BE2C (cell line): Measurements from ENCODE around the gene PFDN2.

Experiments used
- DNase-seq: peaks from one replicate; pipeline ENCODE4 v3.0.0-alpha.2; 2020
- H3K27me3 ChIP-seq: fragments of 250-450 bp; sonication (Bioruptor Pico); 2 replicates; pipeline ENCODE4 v1.5.1; 2020; ENCODE audit warnings: mild to moderate bottlenecking
- H3K36me3 ChIP-seq: fragments of 250-450 bp; sonication (Bioruptor Pico); 2 replicates; pipeline ENCODE4 v1.5.1; 2020; ENCODE audit warnings: mild to moderate bottlenecking
- H3K4me1 ChIP-seq: fragments of 250-450 bp; sonication (Bioruptor Pico); 2 replicates; pipeline ENCODE4 v1.5.1; 2020
- H3K4me3 ChIP-seq: 2 replicates; pipeline ENCODE4 v1.5.1; 2011; ENCODE audit warnings: low read depth, low read length
- H3K9me3 ChIP-seq: fragments of 250-450 bp; sonication (Bioruptor Pico); 2 replicates; pipeline ENCODE4 v1.5.1; 2020
- TF ChIP-seq, protein P1 (sequence below): IDR thresholded peaks from 2 replicates; pipeline ENCODE4 v1.5.1; 2012; ENCODE audit warnings: mild to moderate bottlenecking, low read depth, low read length

PFDN2 gene

DNA sequence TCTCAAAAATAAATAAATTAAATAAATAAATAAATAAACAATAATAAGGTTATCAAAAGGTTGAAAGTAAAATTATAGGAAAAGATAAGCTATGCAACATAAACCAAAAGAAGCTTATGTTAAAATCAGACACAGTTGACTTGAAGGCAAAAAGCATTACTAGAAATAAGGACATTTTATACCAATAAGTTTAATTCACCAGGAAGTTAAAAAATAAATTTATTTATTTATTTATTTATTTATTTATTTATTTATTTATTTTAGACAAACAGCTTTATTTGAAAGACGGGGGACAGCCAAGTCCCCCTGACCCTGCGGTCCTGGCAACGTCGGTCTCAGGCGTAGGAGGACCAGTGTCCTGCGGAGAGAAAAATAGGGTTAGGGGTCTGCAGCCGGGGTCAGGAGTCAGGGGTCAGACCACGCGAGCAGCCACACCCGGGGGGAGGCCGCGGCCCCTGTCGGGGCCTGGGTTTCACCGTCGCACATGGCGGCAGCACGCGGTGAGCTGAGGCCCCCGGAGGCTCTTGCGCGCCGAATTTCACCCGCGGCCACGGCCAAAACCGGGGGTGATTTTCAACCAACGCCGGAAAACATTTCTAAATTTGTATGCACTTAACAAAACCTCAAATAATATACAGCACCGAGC lies 23.0 kb upstream of the PFDN2 start:
- H3K27me3 ChIP-seq = no peaks in the 10 kb centered on the region
- no peaks in the 10 kb centered on the region for H3K36me3 ChIP-seq
- TF ChIP-seq, protein P1, sequence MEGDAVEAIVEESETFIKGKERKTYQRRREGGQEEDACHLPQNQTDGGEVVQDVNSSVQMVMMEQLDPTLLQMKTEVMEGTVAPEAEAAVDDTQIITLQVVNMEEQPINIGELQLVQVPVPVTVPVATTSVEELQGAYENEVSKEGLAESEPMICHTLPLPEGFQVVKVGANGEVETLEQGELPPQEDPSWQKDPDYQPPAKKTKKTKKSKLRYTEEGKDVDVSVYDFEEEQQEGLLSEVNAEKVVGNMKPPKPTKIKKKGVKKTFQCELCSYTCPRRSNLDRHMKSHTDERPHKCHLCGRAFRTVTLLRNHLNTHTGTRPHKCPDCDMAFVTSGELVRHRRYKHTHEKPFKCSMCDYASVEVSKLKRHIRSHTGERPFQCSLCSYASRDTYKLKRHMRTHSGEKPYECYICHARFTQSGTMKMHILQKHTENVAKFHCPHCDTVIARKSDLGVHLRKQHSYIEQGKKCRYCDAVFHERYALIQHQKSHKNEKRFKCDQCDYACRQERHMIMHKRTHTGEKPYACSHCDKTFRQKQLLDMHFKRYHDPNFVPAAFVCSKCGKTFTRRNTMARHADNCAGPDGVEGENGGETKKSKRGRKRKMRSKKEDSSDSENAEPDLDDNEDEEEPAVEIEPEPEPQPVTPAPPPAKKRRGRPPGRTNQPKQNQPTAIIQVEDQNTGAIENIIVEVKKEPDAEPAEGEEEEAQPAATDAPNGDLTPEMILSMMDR = no peak
- no peak for DNase-seq
- no peaks in the 10 kb centered on the region for H3K4me1 ChIP-seq
- no peaks in the 10 kb centered on the region for H3K9me3 ChIP-seq
- no peak overlapping the region for H3K4me3 ChIP-seq

DNA sequence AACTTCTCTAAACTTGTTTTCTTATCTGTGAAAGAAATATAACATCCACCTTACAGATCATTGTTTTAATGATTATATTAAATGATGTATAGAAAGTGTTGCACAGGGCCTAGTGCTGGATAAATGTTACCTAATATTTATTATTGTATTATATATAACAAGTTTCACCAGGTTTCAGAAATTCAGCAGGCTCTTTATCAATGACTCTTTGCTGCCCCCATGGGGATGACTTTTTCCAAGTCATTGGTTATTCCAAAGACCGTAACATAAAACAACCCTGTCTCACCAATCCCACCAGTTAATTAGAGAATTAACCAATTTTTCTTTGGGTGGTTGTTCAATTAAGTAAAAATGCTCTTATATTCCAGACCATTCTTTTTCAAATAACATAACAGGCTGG lies 21.9 kb upstream of the PFDN2 start:
- Histone ChIP-seq H3K36me3 (no peaks in the 10 kb centered on the region), H3K4me3 (no peak overlapping the region), H3K27me3 (no peaks in the 10 kb centered on the region), H3K9me3 (no peaks in the 10 kb centered on the region), H3K4me1 (no peaks in the 10 kb centered on the region)
- DNase-seq = peak; percentile 63
- TF ChIP-seq, protein P1 = peak; percentile 74

DNA sequence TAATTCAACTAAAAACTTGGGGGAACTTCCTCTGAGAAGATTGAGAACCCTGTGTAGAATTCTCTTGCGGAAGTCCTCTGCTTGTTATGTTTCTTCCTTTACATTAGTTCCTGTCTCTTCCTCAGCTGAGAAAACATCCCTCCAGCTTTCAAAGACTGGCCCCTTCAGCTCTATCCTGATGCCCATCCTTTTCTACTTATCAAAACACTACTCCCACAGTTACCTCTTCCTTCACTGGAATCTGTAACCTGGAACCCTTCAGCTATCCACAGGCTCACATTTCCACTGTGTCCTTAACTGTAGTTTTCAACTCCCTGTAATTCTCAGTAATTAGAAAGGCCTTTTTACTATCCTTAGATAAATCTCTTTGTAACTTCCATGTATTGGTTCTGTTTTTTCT lies 20.6 kb upstream of the PFDN2 start:
- TF ChIP-seq, protein P1 = no peak
- no peak overlapping the region for H3K4me3 ChIP-seq
- no peaks in the 10 kb centered on the region for H3K9me3 ChIP-seq
- no peaks in the 10 kb centered on the region for H3K27me3 ChIP-seq
- no peaks in the 10 kb centered on the region for H3K36me3 ChIP-seq
- no peaks in the 10 kb centered on the region for H3K4me1 ChIP-seq
- no peak for DNase-seq

DNA sequence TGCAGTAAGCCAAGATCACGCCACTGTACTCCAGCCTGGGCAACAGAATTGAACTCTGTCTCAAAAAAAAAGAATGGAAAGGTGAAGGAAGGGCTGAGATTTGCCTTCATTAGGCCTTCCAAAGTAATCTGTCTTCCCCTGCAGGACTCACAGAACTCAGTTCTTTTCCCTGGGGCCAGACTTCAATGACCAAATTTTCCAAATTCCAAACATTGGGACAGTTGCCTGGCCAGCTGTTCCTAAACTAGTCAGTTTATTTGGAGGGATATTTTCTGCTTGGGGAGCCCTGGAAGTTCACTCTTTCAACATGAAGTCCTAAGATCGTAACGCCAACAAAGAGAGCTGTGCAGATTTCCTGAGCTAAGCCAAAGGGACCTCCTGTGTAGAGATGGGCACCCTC lies 20.0 kb upstream of the PFDN2 start:
- TF ChIP-seq, protein P1 = no peak
- DNase-seq = no peak
- H3K4me1 ChIP-seq = no peaks in the 10 kb centered on the region
- no peaks in the 10 kb centered on the region for H3K36me3 ChIP-seq
- H3K9me3 ChIP-seq = no peaks in the 10 kb centered on the region
- no peak overlapping the region for H3K4me3 ChIP-seq
- no peaks in the 10 kb centered on the region for H3K27me3 ChIP-seq

DNA sequence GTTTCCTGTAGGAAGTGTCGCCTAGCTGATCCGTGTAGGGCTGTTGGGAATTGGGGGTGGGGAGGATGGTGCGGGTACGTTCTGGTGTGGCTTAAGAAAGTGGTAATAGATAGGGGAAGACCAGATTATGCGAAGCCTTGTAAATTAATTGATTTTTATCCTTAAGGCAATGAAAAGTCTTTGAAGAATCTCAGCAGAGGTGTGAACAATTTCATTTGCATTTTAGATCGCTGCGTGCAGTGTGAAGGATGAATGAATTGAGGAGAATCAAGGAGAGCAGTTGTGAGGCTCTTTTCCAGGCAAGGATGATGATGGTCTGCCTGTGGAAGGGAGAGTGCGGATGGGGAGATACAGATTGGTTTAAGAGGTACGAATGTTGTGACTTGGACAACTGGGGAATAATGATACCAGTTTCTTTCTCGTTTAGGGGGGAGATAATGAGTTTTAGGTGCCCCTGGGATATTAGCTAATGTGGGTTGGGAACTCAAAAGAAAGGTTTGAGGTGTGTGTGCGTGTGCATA lies 15.4 kb upstream of the PFDN2 start:
- H3K36me3 ChIP-seq = peaks cover 21% of the 10 kb centered on the region
- no peak for DNase-seq
- H3K9me3 ChIP-seq = no peaks in the 10 kb centered on the region
- peaks cover 4% of the 10 kb centered on the region; the same call in 1 of the 2 replicates for H3K4me1 ChIP-seq
- peak overlapping the region; percentile 78 for H3K4me3 ChIP-seq
- no peaks in the 10 kb centered on the region for H3K27me3 ChIP-seq
- TF ChIP-seq, protein P1 = no peak

DNA sequence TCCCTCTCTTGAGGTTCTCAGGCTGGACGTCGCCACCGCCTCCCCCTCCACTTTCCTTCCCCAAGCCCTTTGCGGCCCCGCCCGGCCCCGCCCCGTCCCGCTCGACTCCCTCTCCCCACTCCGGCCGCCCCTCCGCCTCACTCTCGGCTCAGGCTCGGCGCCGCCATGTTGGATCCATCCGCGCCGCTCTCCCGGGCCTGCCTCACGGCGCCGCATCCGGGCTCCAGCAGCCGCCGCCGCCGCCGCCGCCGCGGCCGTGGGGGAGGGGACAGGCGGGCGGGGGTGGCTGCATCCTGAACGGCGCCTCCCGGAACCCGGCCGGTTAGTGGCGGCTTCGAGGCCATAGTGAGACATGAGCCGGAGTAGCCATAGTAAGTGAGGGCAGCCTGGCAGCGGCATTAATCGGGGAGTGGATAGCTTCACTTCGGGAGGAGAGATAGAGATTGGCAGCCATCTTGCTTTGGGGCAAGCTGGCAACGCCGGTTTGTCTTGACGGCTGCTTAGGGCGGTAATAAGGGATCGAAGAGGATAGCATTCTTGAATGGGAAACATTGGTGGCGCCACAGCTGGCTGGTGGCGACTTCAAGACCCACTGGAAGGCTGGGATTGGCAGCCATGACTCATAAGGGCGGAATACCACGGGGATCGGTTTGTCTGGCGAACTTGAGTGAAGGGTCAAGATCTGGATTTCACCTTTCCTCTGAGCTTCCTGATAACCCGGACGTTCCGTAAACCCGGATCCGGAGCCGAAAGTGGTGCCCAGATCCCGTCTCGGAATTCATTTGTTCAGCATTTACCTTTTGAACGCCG lies 14.8 kb upstream of the PFDN2 start, which contains the start of gene DEDD:
TSS of gene DEDD (minus strand) at position 258 of the 810 bp plus-strand sequence. CDS start 8,205 bp downstream, outside the sequence.
- Histone ChIP-seq H3K36me3 (peaks cover 27% of the 10 kb centered on the region), H3K4me3 (peak within 1 kb of the TSS; percentile 78), H3K9me3 (no peaks in the 10 kb centered on the region), H3K27me3 (no peaks in the 10 kb centered on the region), H3K4me1 (peaks cover 4% of the 10 kb centered on the region; the same call in 1 of the 2 replicates)
- TF ChIP-seq, protein P1 = no peak
- DNase-seq = peak; percentile 92
